Mesendoderm (in vitro differentiated cells): ENCODE data around the gene PDSS2.

Experiments used
- DNase-seq: peaks from one replicate; pipeline ENCODE4 v3.0.0; 2013
- H2AK5ac ChIP-seq: 2 replicates; pipeline ENCODE4 v1.6.1; 2013; ENCODE audit warnings: low read length, inconsistent platforms
- H2BK120ac ChIP-seq: 2 replicates; pipeline ENCODE4 v1.6.1; 2013; ENCODE audit warnings: low read depth, mild to moderate bottlenecking, low read length, moderate library complexity, mixed read lengths
- H2BK15ac ChIP-seq: replicated peaks from 2 replicates; pipeline ENCODE4 v1.6.1; 2013; ENCODE audit warnings: low read depth, mild to moderate bottlenecking, moderate library complexity
- H2BK5ac ChIP-seq: 2 replicates; pipeline ENCODE4 v1.6.1; 2013; ENCODE audit warnings: low read length, inconsistent platforms
- H3K18ac ChIP-seq: 2 replicates; pipeline ENCODE4 v1.6.1; 2013; ENCODE audit warnings: mild to moderate bottlenecking, low read length, mixed read lengths
- H3K23ac ChIP-seq: one replicate; pipeline ENCODE4 v1.6.1; 2013; ENCODE audit warnings: low read length
- H3K27ac ChIP-seq: 2 replicates; pipeline ENCODE4 v1.5.1; 2013; ENCODE audit warnings: low read depth, mild to moderate bottlenecking, inconsistent platforms, low read length, moderate library complexity
- H3K27me3 ChIP-seq: 2 replicates; pipeline ENCODE4 v1.6.1; 2013; ENCODE audit warnings: low read length, control low read depth, mild to moderate bottlenecking, inconsistent platforms; ENCODE audit not compliant: insufficient read depth, poor library complexity
- H3K36me3 ChIP-seq: 2 replicates; pipeline ENCODE4 v1.6.1; 2013; ENCODE audit warnings: low read length, inconsistent platforms; ENCODE audit not compliant: control insufficient read depth, insufficient read depth
- H3K4ac ChIP-seq: one replicate; pipeline ENCODE4 v1.6.1; 2013; ENCODE audit warnings: low read depth, mild to moderate bottlenecking, low read length, moderate library complexity
- H3K4me1 ChIP-seq: 2 replicates; pipeline ENCODE4 v1.6.1; 2013; ENCODE audit warnings: low read depth, low read length, inconsistent platforms; ENCODE audit not compliant: control insufficient read depth
- H3K4me2 ChIP-seq: 2 replicates; pipeline ENCODE4 v1.6.1; 2013; ENCODE audit warnings: low read length
- H3K4me3 ChIP-seq: 2 replicates; pipeline ENCODE4 v1.5.1; 2013; ENCODE audit warnings: mild to moderate bottlenecking, low read length
- H3K56ac ChIP-seq: one replicate; pipeline ENCODE4 v1.6.1; 2013; ENCODE audit warnings: low read length
- H3K79me1 ChIP-seq: 2 replicates; pipeline ENCODE4 v1.6.1; 2013; ENCODE audit warnings: low read length, inconsistent platforms
- H3K79me2 ChIP-seq: 2 replicates; pipeline ENCODE4 v1.6.1; 2013; ENCODE audit warnings: mild to moderate bottlenecking, low read length; ENCODE audit not compliant: control insufficient read depth, insufficient read depth
- H3K9ac ChIP-seq: 2 replicates; pipeline ENCODE4 v1.6.1; 2013; ENCODE audit warnings: low read length, inconsistent platforms
- H4K5ac ChIP-seq: one replicate; pipeline ENCODE4 v1.6.1; 2013; ENCODE audit warnings: low read length
- H4K8ac ChIP-seq: one replicate; pipeline ENCODE4 v1.6.1; 2013; ENCODE audit warnings: low read depth, mild to moderate bottlenecking, control low read depth, low read length, moderate library complexity
- WGBS: extraction: QIAGEN DNeasy Blood & Tissue Kit; methylation state at CpG from one replicate; pipeline ENCODE4 v1.1.7; 2013; ENCODE audit warnings: low lambda C conversion rate, missing lambda C conversion rate; ENCODE audit not compliant: insufficient coverage; ENCODE audit errors: extremely low coverage; 5-methylcytosine and 5-hydroxymethylcytosine counted together

Gene PDSS2

GRCh38 chr6:107396211-107396610, 63.2 kb downstream of the PDSS2 start:
- H3K4me2 ChIP-seq: no peak overlapping the region
- H2BK15ac ChIP-seq: no peak overlapping the region
- H3K4ac ChIP-seq: no peak overlapping the region
- no peak overlapping the region for H2BK120ac ChIP-seq
- peaks cover 2% of the 10 kb centered on the region for H3K4me1 ChIP-seq
- H3K79me1 ChIP-seq: no peaks in the 10 kb centered on the region
- H3K18ac ChIP-seq: no peak overlapping the region
- no peak overlapping the region for H3K4me3 ChIP-seq
- H3K56ac ChIP-seq: no peak overlapping the region
- H2AK5ac ChIP-seq: no peak overlapping the region
- H3K79me2 ChIP-seq: no peaks in the 10 kb centered on the region
- WGBS: no CpG with 5 or more reads among the region's 1 CpG
- no peak overlapping the region for H4K5ac ChIP-seq
- H4K8ac ChIP-seq: no peak overlapping the region
- H3K23ac ChIP-seq: no peak overlapping the region
- no peak overlapping the region for H3K9ac ChIP-seq
- H3K27ac ChIP-seq: no peak overlapping the region
- no peak overlapping the region for H2BK5ac ChIP-seq
- no peaks in the 10 kb centered on the region for H3K27me3 ChIP-seq
- DNase-seq: no peak
- H3K36me3 ChIP-seq: no peaks in the 10 kb centered on the region

DNA sequence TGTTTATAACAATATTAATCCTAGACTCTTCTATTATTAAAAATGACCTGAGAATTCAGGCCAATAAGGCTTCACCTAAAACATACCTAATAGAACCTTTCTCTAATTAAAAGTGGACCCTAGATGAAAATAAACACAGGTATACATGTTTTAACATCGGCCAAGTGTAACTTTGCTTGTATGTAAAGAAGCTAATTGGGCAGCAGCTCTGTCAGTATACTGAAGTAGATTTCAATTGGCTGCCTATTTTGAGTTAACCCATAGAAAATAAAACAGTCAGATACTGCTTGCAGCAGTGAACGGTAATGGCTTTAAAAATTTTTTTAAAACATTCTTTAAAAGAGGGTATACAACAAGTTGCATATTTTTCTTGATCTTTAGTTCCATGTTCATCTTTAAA, 67.3 kb downstream of the PDSS2 start:
- Histone ChIP-seq H3K36me3 (no peaks in the 10 kb centered on the region), H3K4me3 (no peak overlapping the region), H3K27me3 (no peaks in the 10 kb centered on the region), H4K8ac (no peak overlapping the region), H3K23ac (no peak overlapping the region), H3K4ac (no peak overlapping the region), H3K79me2 (no peaks in the 10 kb centered on the region), H3K27ac (no peak overlapping the region), H3K4me2 (no peak overlapping the region), H3K56ac (no peak overlapping the region), H4K5ac (no peak overlapping the region), H2BK5ac (no peak overlapping the region), H3K4me1 (no peaks in the 10 kb centered on the region), H2AK5ac (no peak overlapping the region), H3K18ac (no peak overlapping the region), H2BK15ac (no peak overlapping the region), H3K9ac (no peak overlapping the region), H2BK120ac (no peak overlapping the region), H3K79me1 (no peaks in the 10 kb centered on the region)
- WGBS: no CpG with 5 or more reads among the region's 2 CpGs
- peak; percentile 30 for DNase-seq

DNA sequence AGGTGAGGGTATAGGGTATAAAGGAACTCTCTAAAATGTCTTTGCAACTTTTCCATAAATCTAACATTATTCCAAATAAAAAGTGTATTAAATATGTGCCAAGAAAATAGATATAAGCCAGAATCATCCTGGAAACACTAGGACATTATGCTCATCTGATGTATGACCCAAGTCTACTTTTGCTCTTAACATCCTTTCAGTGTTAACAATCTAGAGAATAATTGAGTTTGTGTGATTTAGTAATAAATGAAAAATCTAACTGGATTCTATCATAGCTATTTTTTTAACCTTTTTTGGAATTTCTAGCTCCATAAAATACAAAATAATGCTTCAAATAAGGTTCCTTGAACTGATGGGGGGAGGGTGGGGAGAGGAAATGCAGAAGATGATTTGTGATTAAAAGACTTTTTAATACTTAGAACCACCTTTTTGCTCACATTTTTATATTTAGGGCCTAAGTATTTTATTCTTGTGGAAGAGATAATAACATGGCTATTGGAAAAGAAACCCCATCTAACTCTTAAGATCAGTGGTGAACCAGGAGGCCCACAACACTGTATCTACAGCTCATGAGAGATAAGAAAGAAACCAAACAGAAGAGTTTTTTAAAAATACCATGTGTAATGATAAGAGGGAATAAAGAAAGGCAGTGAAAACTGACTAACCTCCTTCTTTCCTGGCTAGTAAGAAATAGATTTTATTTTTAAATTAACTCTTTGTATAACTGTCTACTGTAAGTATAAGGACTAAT, 68.5 kb downstream of the PDSS2 start:
- H4K5ac ChIP-seq: no peak overlapping the region
- H3K18ac ChIP-seq: no peak overlapping the region
- H2BK15ac ChIP-seq: no peak overlapping the region
- H3K4me1 ChIP-seq: no peaks in the 10 kb centered on the region
- no peaks in the 10 kb centered on the region for H3K27me3 ChIP-seq
- no peak overlapping the region for H2BK120ac ChIP-seq
- H3K4me2 ChIP-seq: no peak overlapping the region
- no peaks in the 10 kb centered on the region for H3K36me3 ChIP-seq
- no peaks in the 10 kb centered on the region for H3K79me2 ChIP-seq
- no peak overlapping the region for H3K23ac ChIP-seq
- H3K79me1 ChIP-seq: no peaks in the 10 kb centered on the region
- H3K4me3 ChIP-seq: no peak overlapping the region
- no peak overlapping the region for H4K8ac ChIP-seq
- no peak overlapping the region for H3K4ac ChIP-seq
- no peak overlapping the region for H2AK5ac ChIP-seq
- DNase-seq: no peak
- H3K56ac ChIP-seq: no peak overlapping the region
- no peak overlapping the region for H3K27ac ChIP-seq
- no peak overlapping the region for H3K9ac ChIP-seq
- H2BK5ac ChIP-seq: no peak overlapping the region

DNA sequence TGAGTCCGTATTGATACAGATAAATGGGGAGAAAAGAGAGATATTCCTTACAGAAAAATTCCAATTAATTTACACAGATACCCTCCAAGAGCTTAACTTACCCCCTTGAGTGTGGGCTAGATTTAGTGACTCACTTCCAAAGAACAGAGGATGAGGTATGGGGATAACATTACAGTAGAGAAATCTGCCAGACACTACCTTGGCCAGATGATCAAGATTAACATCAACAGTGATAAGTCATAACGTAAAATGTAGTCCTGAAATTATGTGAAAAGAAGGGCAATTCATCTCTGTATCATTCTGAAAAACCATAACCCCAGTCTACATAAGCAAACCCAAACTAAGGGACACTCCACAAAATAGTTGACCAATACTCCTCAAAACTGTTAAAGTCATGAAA, 69.3 kb downstream of the PDSS2 start:
- Histone ChIP-seq H2BK120ac (no peak overlapping the region), H4K8ac (no peak overlapping the region), H3K18ac (no peak overlapping the region), H2BK5ac (no peak overlapping the region), H3K4ac (no peak overlapping the region), H2BK15ac (no peak overlapping the region), H3K27ac (no peak overlapping the region), H3K79me1 (no peaks in the 10 kb centered on the region), H3K36me3 (no peaks in the 10 kb centered on the region), H2AK5ac (no peak overlapping the region), H3K4me1 (no peaks in the 10 kb centered on the region), H3K27me3 (no peaks in the 10 kb centered on the region), H3K23ac (no peak overlapping the region), H3K4me3 (no peak overlapping the region), H3K9ac (no peak overlapping the region), H3K79me2 (no peaks in the 10 kb centered on the region), H3K4me2 (no peak overlapping the region), H4K5ac (no peak overlapping the region), H3K56ac (no peak overlapping the region)
- no peak for DNase-seq
- no CpG with 5 or more reads among the region's 2 CpGs for WGBS

GRCh38 chr6:107386904-107387303, 72.5 kb downstream of the PDSS2 start:
- Histone ChIP-seq H3K4me1 (no peaks in the 10 kb centered on the region), H3K9ac (no peak overlapping the region), H3K56ac (no peak overlapping the region), H3K79me2 (no peaks in the 10 kb centered on the region), H4K8ac (no peak overlapping the region), H4K5ac (no peak overlapping the region), H2BK5ac (no peak overlapping the region), H3K79me1 (no peaks in the 10 kb centered on the region), H2AK5ac (no peak overlapping the region), H3K4me3 (no peak overlapping the region), H3K18ac (no peak overlapping the region), H3K27ac (no peak overlapping the region), H3K23ac (no peak overlapping the region), H3K27me3 (no peaks in the 10 kb centered on the region), H2BK120ac (no peak overlapping the region), H3K4me2 (no peak overlapping the region), H2BK15ac (no peak overlapping the region), H3K36me3 (no peaks in the 10 kb centered on the region), H3K4ac (no peak overlapping the region)
- WGBS: no CpG with 5 or more reads among the region's 2 CpGs
- no peak for DNase-seq

DNA sequence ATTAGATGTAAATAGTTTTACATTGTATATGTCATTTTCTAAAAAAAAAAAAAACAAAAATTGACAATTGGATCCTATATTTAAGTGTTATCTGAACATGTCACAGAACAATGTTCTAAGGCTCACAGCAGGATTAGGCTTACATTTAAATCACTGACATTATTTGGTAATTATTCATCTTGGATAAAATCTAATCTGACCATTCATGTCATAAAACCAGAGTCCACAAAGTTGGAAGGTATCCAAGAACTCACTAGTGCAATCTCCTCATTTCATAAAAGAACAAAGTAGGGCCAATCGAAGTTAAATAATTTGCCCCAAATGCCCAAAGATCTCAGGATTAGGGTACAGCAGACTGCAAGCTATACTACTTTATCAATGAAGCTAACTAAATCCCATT, 73.0 kb downstream of the PDSS2 start:
- Histone ChIP-seq H4K5ac (no peak overlapping the region), H3K4ac (no peak overlapping the region), H3K4me2 (no peak overlapping the region), H3K27me3 (no peaks in the 10 kb centered on the region), H3K79me1 (no peaks in the 10 kb centered on the region), H2AK5ac (no peak overlapping the region), H3K23ac (no peak overlapping the region), H2BK5ac (no peak overlapping the region), H3K18ac (no peak overlapping the region), H4K8ac (no peak overlapping the region), H3K4me1 (no peaks in the 10 kb centered on the region), H2BK120ac (no peak overlapping the region), H3K36me3 (no peaks in the 10 kb centered on the region), H3K27ac (no peak overlapping the region), H3K56ac (no peak overlapping the region), H3K4me3 (no peak overlapping the region), H3K9ac (no peak overlapping the region), H2BK15ac (no peak overlapping the region), H3K79me2 (no peaks in the 10 kb centered on the region)
- no peak for DNase-seq
- WGBS: no CpG with 5 or more reads among the region's 1 CpG
